Inflammatory macrophage treated with lipopolysaccharide for 1 hour (primary cell): ENCODE results near the gene ATP9A.
"Not testable (repeated sequence)": the region's sequence is repeated elsewhere in the genome, so short reads cannot be mapped to it uniquely, and the experiment has no call there.

Source experiments
- DNase-seq, 2 donors: peaks; one replicate each; pipeline ENCODE4 v3.0.0-alpha.2; 2020 to 2022

ATP9A gene

DNA sequence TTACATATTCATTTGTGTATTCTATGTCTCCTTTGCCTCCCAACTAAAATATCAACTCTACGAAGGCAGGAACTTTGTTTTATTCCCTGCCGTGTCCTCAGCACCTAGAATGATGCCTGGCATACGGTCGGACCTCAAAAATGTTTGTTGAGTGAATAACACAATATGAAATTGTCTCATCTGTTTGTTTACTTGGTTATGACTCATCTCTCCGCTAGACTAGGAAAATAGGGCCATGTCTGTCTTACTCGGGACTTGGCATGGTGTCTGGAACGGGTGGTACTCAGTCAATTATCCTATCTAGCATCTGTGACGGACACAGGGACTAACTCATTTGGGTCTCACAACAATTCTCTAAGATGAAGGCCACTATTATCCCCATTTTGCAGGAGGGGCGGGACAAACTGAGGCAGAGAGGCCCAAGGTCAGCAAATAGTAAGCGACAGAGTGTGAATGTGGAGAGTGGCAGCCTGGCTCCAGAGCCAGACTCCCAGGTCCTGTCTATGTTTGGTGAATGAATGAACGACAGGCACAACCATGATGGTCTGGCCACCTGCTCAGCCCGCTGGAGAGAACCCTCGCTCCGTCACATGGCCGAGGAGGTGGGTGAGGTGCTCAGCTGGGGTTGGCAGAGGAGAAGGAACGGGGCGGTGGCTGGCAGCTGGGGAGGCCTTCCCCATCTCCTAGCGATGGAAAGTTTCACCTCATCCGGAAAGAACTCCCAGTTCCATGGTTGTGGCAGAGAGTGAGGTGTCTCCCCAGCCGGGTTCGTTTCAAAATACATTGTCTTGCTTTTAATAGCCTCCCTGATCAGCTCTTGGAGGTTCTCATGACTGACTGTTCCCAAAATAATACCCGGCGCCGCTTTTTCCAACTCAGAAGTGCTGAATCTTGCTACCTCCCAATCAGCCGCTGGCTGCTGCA, 198.1 kb downstream of the ATP9A start:
- no peak for DNase-seq

GRCh38 chr20:51568533-51568932, 199.7 kb downstream of the ATP9A start:
- not testable (repeated sequence) for DNase-seq

GRCh38 chr20:51567622-51568021, 200.6 kb downstream of the ATP9A start:
- DNase-seq: no peak

DNA sequence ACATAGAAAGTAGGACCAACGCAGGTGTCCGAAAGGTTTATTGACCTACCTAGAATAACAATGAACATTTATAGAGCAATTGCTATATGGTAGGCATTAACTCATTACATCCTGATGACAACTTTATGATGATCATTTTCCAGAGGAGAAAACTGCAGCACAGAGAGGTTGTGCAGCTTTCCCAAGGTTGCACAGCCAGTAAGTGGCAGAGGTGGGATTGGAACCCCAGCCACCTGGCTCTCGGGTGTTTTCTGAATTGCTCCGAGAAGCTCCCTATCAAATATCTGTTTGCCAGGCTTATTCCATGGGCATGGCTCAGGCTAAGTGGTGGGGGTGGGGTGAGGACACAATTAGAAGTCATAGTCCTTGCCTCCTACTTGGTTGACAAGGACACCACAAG, 201.6 kb downstream of the ATP9A start:
- no peak for DNase-seq

GRCh38 chr20:51565298-51566144, 202.7 kb downstream of the ATP9A start:
- DNase-seq: no peak

- DNase-seq: no peak
Measured at GRCh38 chr20:51563486-51564332, 204.5 kb downstream of the ATP9A start.

GRCh38 chr20:51563174-51563485, 205.1 kb downstream of the ATP9A start:
- DNase-seq: no peak

DNA sequence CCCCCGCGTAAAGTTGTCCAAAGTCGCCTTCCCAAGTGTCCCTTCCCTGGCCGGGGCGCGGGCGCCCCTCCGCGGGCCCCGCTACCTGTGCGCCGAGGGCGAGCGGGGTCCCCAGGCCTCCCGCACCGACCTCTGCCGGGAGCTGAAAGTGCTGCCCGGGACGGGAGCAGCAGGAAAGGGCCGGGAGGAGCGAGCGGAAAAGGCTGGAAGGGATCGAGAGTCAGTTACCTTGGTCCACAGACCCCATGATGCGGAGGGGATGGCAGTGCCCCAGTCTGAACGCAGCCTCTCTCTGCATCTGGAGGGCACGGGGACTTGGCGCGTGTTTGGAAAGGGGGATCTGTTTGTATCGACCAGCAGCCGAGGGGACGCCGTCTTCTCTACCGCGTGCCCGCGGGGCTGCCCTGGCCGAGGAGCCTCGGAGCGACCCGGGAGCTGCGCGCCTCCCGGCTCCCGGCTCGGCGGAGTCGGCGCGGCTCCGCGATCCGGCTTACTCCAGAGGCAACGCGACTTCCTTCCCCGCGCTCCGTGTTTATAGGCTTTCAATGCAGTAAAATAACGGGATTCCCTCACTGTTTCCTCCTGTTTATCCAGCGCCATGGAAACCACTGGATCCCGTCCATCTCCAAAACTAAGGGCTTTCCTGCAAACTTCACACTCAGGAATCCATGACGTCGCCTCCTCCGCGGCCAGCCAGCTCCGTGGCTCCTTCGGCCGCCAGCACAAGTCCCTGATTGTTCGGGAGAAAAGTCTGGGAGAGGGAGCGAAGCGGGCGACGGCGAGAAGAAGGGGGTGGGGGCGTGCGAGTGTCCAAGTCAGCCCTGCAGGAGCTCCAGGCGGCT, 205.6 kb downstream of the ATP9A start:
- DNase-seq: no peak

DNA sequence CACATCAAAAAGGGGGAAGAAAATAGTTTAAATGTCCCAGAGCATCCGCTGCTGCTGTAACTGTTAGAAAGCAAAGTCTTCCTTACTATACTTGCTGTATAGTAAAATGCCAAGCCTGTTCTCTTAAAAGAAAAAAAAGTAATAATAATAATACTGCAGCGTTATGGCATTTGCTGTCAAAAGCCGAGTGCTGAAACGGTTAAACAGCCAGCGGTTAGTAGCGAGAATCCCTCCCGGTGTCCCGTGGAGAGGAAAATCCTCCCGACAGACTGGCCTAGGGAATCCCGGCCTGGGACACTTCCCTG, 206.2 kb downstream of the ATP9A start:
- no peak for DNase-seq

GRCh38 chr20:51560550-51561307, 207.5 kb downstream of the ATP9A start:
- no peak for DNase-seq

DNA sequence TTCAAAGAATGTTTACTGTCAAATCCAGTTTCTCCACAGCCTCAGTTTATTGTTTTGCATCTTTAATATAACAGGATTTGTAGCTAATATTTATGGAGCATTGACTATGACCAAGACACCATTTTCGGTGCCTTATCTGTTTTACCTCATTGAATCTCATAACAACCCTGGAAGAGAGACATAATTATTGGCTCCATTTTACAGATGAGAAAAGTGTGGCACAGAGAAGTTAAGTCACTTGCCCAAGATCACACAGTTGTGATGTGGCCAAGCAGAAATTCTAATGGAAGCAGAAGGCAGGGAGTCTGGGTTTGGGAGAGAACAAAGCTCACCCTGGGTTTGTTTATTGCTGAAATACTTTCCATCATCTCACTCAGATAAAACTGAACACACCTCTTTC, 208.1 kb downstream of the ATP9A start:
- DNase-seq: no peak

GRCh38 chr20:51554538-51555165, 213.5 kb downstream of the ATP9A start:
- DNase-seq: no peak

DNA sequence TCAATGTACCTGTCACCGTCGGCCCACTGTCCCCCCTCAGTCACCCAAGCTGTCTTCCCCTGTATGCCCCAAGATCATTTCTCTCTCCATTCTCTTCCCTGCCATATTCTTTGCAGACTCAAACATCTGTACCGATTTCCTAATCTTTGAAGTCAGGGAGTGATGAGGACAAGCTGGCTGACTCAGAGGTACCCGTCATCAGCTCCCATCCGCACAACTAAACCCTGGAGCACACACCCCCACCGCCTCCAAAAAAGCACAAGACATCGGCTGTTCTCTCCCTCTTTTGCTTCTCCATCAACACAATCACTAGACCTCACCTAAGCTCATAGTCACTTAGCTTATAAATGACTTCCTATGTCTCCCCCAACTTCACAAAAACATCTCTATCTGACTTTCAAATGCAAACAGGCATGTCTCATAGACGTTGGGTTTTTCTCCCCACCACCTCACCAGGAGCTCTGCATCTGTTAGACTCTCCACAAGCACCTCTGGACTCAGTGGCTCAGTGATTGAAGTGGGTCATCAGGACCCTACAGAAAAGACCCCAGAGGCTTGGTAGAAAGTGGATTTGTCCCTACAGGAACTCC, 214.2 kb downstream of the ATP9A start:
- DNase-seq: no peak

GRCh38 chr20:51551186-51551585, 217.0 kb downstream of the ATP9A start:
- no peak for DNase-seq

GRCh38 chr20:51549474-51549873, 218.7 kb downstream of the ATP9A start:
- no peak for DNase-seq

DNA sequence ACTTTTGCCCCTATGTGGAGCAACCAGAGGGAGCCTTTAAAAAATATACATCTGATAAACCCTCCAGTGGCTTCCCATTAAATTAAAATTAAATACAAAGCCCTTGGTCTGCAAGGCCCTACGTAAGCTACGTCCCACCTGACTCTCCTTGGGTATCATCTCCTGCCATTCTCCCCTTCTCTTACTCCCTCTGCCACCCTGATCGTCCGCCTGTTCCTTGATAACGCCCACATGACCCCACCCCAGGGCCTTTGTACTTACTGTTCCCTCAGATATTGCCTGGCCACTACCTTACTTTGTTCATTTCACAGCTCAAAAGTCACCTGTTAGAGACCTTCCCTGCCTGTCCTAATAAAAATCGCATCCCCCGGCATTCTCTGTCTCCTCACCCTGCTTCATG, 220.2 kb downstream of the ATP9A start:
- DNase-seq: no peak
